ENCODE data around the gene KCNJ14.

- no peak for TF ChIP-seq CTCF (conservative IDR thresholded peaks at IDR 0.05; ENCODE audit: low read depth, low read length)
- TF ChIP-seq EZH2phosphoT487 (IDR thresholded peaks at IDR 0.05; ENCODE audit: borderline replicate concordance, low read length): no peak
- TF ChIP-seq EZH2 (IDR thresholded peaks at IDR 0.05; ENCODE audit: low read length, unreplicated experiment): no peak
Measured at GRCh38 chr19:48452289-48453190, 2.8 kb upstream of the KCNJ14 start.

All from PC-3 (cell line).